Measurements from ENCODE around the gene DOCK8.

Gene DOCK8

DNA sequence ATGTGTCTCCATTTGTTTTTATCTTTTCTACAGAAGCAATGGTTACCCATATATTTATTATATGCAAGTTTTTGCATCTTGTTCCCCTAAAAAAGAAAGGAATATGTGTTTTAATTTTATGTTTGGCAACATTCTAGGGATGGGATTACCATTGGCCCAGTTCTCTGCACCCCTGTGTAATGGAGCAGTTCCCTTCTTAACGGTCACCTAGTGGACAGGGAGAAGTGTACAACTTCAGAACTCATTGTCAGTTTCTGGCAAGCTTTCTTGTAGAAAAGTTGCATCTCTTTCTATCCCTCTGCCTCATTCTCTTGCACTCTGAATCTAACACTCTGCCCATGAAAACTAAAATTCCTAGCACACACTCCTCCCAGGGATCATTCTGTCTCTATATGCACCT is 78.2 kb downstream of the DOCK8 start:
- ATAC-seq: no peak
- TF ChIP-seq BACH2 (CRISPR knock-in tag; IDR thresholded peaks at IDR 0.05; ENCODE audit: borderline replicate concordance) (no peak), ARNTL (CRISPR knock-in tag; IDR thresholded peaks at IDR 0.05; ENCODE audit: borderline replicate concordance, low read depth) (no peak), SNAI2 (CRISPR knock-in tag; IDR thresholded peaks at IDR 0.05) (no peak), GLIS3 (CRISPR knock-in tag; IDR thresholded peaks at IDR 0.05) (no peak), ZNF565 (CRISPR knock-in tag; conservative IDR thresholded peaks at IDR 0.05; ENCODE audit: low read depth) (no peak), ZNF70 (CRISPR knock-in tag; IDR thresholded peaks at IDR 0.05) (no peak)
- TF ChIP-seq, protein P1, sequence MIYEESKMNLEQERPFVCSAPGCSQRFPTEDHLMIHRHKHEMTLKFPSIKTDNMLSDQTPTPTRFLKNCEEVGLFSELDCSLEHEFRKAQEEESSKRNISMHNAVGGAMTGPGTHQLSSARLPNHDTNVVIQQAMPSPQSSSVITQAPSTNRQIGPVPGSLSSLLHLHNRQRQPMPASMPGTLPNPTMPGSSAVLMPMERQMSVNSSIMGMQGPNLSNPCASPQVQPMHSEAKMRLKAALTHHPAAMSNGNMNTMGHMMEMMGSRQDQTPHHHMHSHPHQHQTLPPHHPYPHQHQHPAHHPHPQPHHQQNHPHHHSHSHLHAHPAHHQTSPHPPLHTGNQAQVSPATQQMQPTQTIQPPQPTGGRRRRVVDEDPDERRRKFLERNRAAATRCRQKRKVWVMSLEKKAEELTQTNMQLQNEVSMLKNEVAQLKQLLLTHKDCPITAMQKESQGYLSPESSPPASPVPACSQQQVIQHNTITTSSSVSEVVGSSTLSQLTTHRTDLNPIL (CRISPR knock-in tag; IDR thresholded peaks at IDR 0.05; ENCODE audit: low read depth): no peak
- TF ChIP-seq, protein P2, sequence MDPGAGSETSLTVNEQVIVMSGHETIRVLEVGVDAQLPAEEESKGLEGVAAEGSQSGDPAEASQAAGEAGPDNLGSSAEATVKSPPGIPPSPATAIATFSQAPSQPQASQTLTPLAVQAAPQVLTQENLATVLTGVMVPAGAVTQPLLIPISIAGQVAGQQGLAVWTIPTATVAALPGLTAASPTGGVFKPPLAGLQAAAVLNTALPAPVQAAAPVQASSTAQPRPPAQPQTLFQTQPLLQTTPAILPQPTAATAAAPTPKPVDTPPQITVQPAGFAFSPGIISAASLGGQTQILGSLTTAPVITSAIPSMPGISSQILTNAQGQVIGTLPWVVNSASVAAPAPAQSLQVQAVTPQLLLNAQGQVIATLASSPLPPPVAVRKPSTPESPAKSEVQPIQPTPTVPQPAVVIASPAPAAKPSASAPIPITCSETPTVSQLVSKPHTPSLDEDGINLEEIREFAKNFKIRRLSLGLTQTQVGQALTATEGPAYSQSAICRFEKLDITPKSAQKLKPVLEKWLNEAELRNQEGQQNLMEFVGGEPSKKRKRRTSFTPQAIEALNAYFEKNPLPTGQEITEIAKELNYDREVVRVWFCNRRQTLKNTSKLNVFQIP (CRISPR knock-in tag; IDR thresholded peaks at IDR 0.05; ENCODE audit: borderline replicate concordance, low read depth): no peak

DNA sequence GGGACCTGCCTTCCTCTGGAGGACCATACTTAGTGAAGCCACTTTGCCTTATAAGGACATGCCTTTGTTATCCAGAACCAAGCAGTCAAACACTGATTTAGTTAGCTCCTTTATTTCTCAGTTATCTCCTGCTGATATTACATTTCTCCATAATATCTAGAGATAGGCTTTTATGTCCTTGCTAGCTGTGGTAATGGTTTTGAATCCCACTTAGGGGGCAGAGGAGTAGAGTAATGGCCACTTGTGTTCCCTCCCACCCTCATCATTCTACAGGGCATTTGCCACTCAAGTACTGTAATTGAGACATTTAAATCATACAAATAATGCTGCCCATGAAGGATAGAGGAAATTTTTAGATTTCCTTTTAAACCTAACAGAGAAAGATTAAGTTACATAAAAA is 80.9 kb downstream of the DOCK8 start:
- TF ChIP-seq PPARA (CRISPR knock-in tag; IDR thresholded peaks at IDR 0.05; ENCODE audit: borderline replicate concordance): no peak
- TF ChIP-seq ZNF70 (CRISPR knock-in tag; IDR thresholded peaks at IDR 0.05): no peak
- TF ChIP-seq, protein P3, sequence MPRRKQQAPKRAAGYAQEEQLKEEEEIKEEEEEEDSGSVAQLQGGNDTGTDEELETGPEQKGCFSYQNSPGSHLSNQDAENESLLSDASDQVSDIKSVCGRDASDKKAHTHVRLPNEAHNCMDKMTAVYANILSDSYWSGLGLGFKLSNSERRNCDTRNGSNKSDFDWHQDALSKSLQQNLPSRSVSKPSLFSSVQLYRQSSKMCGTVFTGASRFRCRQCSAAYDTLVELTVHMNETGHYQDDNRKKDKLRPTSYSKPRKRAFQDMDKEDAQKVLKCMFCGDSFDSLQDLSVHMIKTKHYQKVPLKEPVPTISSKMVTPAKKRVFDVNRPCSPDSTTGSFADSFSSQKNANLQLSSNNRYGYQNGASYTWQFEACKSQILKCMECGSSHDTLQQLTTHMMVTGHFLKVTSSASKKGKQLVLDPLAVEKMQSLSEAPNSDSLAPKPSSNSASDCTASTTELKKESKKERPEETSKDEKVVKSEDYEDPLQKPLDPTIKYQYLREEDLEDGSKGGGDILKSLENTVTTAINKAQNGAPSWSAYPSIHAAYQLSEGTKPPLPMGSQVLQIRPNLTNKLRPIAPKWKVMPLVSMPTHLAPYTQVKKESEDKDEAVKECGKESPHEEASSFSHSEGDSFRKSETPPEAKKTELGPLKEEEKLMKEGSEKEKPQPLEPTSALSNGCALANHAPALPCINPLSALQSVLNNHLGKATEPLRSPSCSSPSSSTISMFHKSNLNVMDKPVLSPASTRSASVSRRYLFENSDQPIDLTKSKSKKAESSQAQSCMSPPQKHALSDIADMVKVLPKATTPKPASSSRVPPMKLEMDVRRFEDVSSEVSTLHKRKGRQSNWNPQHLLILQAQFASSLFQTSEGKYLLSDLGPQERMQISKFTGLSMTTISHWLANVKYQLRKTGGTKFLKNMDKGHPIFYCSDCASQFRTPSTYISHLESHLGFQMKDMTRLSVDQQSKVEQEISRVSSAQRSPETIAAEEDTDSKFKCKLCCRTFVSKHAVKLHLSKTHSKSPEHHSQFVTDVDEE (CRISPR knock-in tag; IDR thresholded peaks at IDR 0.05): no peak
- no peak for TF ChIP-seq BACH2 (CRISPR knock-in tag; IDR thresholded peaks at IDR 0.05; ENCODE audit: borderline replicate concordance)
- no peak for TF ChIP-seq ESRRG (CRISPR knock-in tag; IDR thresholded peaks at IDR 0.05)
- TF ChIP-seq, protein P1 (CRISPR knock-in tag; IDR thresholded peaks at IDR 0.05; ENCODE audit: low read depth): no peak
- no peak for TF ChIP-seq OSR1 (CRISPR knock-in tag; IDR thresholded peaks at IDR 0.05)
- TF ChIP-seq, protein P4, sequence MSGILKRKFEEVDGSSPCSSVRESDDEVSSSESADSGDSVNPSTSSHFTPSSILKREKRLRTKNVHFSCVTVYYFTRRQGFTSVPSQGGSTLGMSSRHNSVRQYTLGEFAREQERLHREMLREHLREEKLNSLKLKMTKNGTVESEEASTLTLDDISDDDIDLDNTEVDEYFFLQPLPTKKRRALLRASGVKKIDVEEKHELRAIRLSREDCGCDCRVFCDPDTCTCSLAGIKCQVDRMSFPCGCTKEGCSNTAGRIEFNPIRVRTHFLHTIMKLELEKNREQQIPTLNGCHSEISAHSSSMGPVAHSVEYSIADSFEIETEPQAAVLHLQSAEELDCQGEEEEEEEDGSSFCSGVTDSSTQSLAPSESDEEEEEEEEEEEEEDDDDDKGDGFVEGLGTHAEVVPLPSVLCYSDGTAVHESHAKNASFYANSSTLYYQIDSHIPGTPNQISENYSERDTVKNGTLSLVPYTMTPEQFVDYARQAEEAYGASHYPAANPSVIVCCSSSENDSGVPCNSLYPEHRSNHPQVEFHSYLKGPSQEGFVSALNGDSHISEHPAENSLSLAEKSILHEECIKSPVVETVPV (CRISPR knock-in tag; IDR thresholded peaks at IDR 0.05): no peak
- no peak for TF ChIP-seq GLIS3 (CRISPR knock-in tag; IDR thresholded peaks at IDR 0.05)
- TF ChIP-seq ZNF565 (CRISPR knock-in tag; conservative IDR thresholded peaks at IDR 0.05; ENCODE audit: low read depth): no peak
- no peak for TF ChIP-seq ARNTL (CRISPR knock-in tag; IDR thresholded peaks at IDR 0.05; ENCODE audit: borderline replicate concordance, low read depth)
- no peak for TF ChIP-seq CSDC2 (CRISPR knock-in tag; IDR thresholded peaks at IDR 0.05)
- no peak for TF ChIP-seq ZFP3 (CRISPR knock-in tag; IDR thresholded peaks at IDR 0.05)
- no peak for TF ChIP-seq ZNF8 (CRISPR knock-in tag; IDR thresholded peaks at IDR 0.05)
- TF ChIP-seq ZC3H10 (CRISPR knock-in tag; IDR thresholded peaks at IDR 0.05): no peak
- TF ChIP-seq RARB (CRISPR knock-in tag; IDR thresholded peaks at IDR 0.05): no peak
- ATAC-seq: no peak

DNA sequence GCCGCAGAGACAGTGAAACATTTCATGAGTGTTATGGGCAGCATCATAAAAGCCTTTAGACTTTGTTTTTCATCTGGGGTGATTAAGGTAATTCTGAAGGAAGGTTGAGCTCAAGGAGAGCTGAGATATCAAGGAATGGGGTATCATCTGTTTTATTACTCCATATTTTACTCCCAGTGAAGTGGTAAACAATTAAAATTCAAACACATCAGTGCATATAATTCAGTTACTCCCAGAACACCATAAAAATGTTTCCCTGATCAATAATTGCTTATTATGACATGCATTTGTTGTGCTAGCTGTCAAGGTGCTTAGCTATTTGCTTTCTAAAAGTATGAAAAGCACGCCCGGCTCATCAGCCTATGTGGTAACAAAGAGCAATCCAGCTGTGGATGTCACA is 81.7 kb downstream of the DOCK8 start:
- no peak for ATAC-seq
- TF ChIP-seq, protein P3 (CRISPR knock-in tag; IDR thresholded peaks at IDR 0.05): no peak
- TF ChIP-seq, protein P1 (CRISPR knock-in tag; IDR thresholded peaks at IDR 0.05; ENCODE audit: low read depth): no peak
- TF ChIP-seq, protein P2 (CRISPR knock-in tag; IDR thresholded peaks at IDR 0.05; ENCODE audit: borderline replicate concordance, low read depth): no peak
- TF ChIP-seq OSR1 (CRISPR knock-in tag; IDR thresholded peaks at IDR 0.05): no peak
- no peak for TF ChIP-seq BACH2 (CRISPR knock-in tag; IDR thresholded peaks at IDR 0.05; ENCODE audit: borderline replicate concordance)
- no peak for TF ChIP-seq ZFP3 (CRISPR knock-in tag; IDR thresholded peaks at IDR 0.05)
- no peak for TF ChIP-seq ARNTL (CRISPR knock-in tag; IDR thresholded peaks at IDR 0.05; ENCODE audit: borderline replicate concordance, low read depth)
- TF ChIP-seq ZNF565 (CRISPR knock-in tag; conservative IDR thresholded peaks at IDR 0.05; ENCODE audit: low read depth): no peak
- no peak for TF ChIP-seq RARB (CRISPR knock-in tag; IDR thresholded peaks at IDR 0.05)
- TF ChIP-seq, protein P5, sequence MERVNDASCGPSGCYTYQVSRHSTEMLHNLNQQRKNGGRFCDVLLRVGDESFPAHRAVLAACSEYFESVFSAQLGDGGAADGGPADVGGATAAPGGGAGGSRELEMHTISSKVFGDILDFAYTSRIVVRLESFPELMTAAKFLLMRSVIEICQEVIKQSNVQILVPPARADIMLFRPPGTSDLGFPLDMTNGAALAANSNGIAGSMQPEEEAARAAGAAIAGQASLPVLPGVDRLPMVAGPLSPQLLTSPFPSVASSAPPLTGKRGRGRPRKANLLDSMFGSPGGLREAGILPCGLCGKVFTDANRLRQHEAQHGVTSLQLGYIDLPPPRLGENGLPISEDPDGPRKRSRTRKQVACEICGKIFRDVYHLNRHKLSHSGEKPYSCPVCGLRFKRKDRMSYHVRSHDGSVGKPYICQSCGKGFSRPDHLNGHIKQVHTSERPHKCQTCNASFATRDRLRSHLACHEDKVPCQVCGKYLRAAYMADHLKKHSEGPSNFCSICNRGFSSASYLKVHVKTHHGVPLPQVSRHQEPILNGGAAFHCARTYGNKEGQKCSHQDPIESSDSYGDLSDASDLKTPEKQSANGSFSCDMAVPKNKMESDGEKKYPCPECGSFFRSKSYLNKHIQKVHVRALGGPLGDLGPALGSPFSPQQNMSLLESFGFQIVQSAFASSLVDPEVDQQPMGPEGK (CRISPR knock-in tag; IDR thresholded peaks at IDR 0.05; ENCODE audit: borderline replicate concordance): no peak

All from SK-N-SH treated with all-trans-retinoic acid at 6 μM for 48 hours (cell line).